ENCODE data around the gene FAM8A1. TPM values are rescaled to one million over a fixed set of nuclear protein-coding genes. Genes with fewer than 3 reads are reported as not detected.

FAM8A1 gene
- total and polyA plus RNA-seq, 4 donors: 12.1 to 38.4 (median 18.0) TPM

DNA sequence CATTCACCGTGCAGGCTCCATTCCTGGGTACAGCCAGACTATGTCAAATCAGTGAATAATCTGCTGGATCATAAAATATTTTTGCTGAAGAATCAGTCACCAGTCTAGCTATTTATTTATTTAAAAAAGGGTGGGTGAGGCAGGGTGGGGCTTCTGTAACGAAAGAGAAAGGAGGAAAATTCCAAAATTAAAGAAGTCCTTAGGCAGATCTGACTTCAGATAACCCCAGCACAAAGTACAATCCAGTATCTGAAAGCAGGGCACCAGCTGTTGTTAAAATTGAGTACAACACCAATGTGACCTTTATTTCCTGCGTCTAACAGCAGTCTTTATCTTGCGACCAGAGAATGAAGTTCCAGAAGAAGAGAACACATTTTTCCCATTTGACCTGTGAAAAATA, 15.7 kb downstream of the FAM8A1 start:
- peaks cover 6 to 16% (median 11%) of the 10 kb centered on the region in 4 donors for H3K36me3 ChIP-seq (ENCODE audit: control insufficient read depth in 4 of 4, insufficient read depth in 4 of 4, low read length in 4 of 4)
- 84 to 86% methylated on average over 4 of the region's 4 CpGs for WGBS, 2 donors
- H3K4me3 ChIP-seq: no peak overlapping the region
- no peak for DNase-seq
- H3K27me3 ChIP-seq (ENCODE audit: control insufficient read depth in 3 of 3, insufficient read depth in 3 of 3, low read length in 2 of 3): no peaks in the 10 kb centered on the region
- H3K9ac ChIP-seq (ENCODE audit: insufficient read depth in 1 of 2, low read length in 2 of 2): no peak overlapping the region
- no peak for TF ChIP-seq CTCF (IDR thresholded peaks at IDR 0.05; ENCODE audit: control extremely low read depth, extremely low read depth)
- H3K9me3 ChIP-seq (ENCODE audit: control insufficient read depth in 4 of 4, insufficient read depth in 3 of 4, low read length in 3 of 4): no peaks in the 10 kb centered on the region
- no peak overlapping the region for H3K27ac ChIP-seq (ENCODE audit: low read depth in 1 of 2, low read length in 1 of 2)
- H3K4me1 ChIP-seq (ENCODE audit: control insufficient read depth in 5 of 5, insufficient read depth in 5 of 5, low read length in 5 of 5): no peaks in the 10 kb centered on the region
- no peak for ATAC-seq (ENCODE audit: insufficient read depth, low FRiP score)

GRCh38 chr6:17621003-17621402, 20.9 kb downstream of the FAM8A1 start:
- H3K27ac ChIP-seq (ENCODE audit: low read depth in 1 of 2, low read length in 1 of 2): no peak overlapping the region
- H3K9me3 ChIP-seq (ENCODE audit: control insufficient read depth in 4 of 4, insufficient read depth in 3 of 4, low read length in 3 of 4): peaks cover 0 to 2% (median 0%) of the 10 kb centered on the region in 4 donors
- DNase-seq: no peak
- H3K4me1 ChIP-seq (ENCODE audit: control insufficient read depth in 5 of 5, insufficient read depth in 5 of 5, low read length in 5 of 5): peaks cover 0 to 2% (median 0%) of the 10 kb centered on the region in 5 donors
- no peak for TF ChIP-seq CTCF (IDR thresholded peaks at IDR 0.05; ENCODE audit: control extremely low read depth, extremely low read depth)
- peaks cover 17 to 23% (median 20%) of the 10 kb centered on the region in 4 donors for H3K36me3 ChIP-seq (ENCODE audit: control insufficient read depth in 4 of 4, insufficient read depth in 4 of 4, low read length in 4 of 4)
- no peaks in the 10 kb centered on the region for H3K27me3 ChIP-seq (ENCODE audit: control insufficient read depth in 3 of 3, insufficient read depth in 3 of 3, low read length in 2 of 3)
- H3K9ac ChIP-seq (ENCODE audit: insufficient read depth in 1 of 2, low read length in 2 of 2): no peak overlapping the region
- H3K4me3 ChIP-seq: no peak overlapping the region
- 58% methylated on average over 2 of the region's 2 CpGs for WGBS, 2 donors
- no peak for ATAC-seq (ENCODE audit: insufficient read depth, low FRiP score)

GRCh38 chr6:17622144-17622543, 22.0 kb downstream of the FAM8A1 start:
- Histone ChIP-seq H3K4me3 (no peak overlapping the region), H3K27ac (ENCODE audit: low read depth in 1 of 2, low read length in 1 of 2) (no peak overlapping the region), H3K9me3 (ENCODE audit: control insufficient read depth in 4 of 4, insufficient read depth in 3 of 4, low read length in 3 of 4) (peaks cover 0 to 2% (median 0%) of the 10 kb centered on the region in 4 donors), H3K9ac (ENCODE audit: insufficient read depth in 1 of 2, low read length in 2 of 2) (no peak overlapping the region), H3K27me3 (ENCODE audit: control insufficient read depth in 3 of 3, insufficient read depth in 3 of 3, low read length in 2 of 3) (no peaks in the 10 kb centered on the region), H3K36me3 (ENCODE audit: control insufficient read depth in 4 of 4, insufficient read depth in 4 of 4, low read length in 4 of 4) (peaks cover 15 to 23% (median 17%) of the 10 kb centered on the region in 4 donors), H3K4me1 (ENCODE audit: control insufficient read depth in 5 of 5, insufficient read depth in 5 of 5, low read length in 5 of 5) (peaks cover 0 to 2% (median 0%) of the 10 kb centered on the region in 5 donors)
- TF ChIP-seq CTCF (IDR thresholded peaks at IDR 0.05; ENCODE audit: control extremely low read depth, extremely low read depth): no peak
- no peak for DNase-seq
- ATAC-seq (ENCODE audit: insufficient read depth, low FRiP score): no peak
- 98% methylated on average over 5 of the region's 5 CpGs for WGBS, 2 donors

DNA sequence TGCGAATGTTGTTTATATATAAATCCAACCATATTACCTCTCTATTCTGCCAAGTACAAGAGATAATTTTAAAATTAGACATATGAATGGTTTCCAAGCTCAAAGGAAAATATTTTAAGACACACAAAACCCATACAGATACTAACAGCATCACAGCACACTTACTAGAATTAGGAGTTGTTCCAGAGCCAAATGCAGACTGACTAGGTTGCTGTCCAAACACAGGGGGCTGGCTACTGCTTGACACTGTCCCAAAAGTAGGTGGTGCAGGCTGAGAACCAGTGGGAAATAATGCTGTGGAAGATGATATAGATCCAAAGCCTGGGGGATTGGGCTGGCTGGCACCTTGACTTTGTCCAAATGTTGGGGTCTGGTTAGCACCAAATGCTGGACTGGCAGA, 24.3 kb downstream of the FAM8A1 start:
- WGBS, 2 donors: 85 to 89% methylated on average over 1 of the region's 1 CpG

More for the DNA sequence above, 24.3 kb downstream of the FAM8A1 start:
- ATAC-seq (ENCODE audit: insufficient read depth, low FRiP score): no peak
- peaks cover 0 to 2% (median 0%) of the 10 kb centered on the region in 4 donors for H3K9me3 ChIP-seq (ENCODE audit: control insufficient read depth in 4 of 4, insufficient read depth in 3 of 4, low read length in 3 of 4)
- H3K27me3 ChIP-seq (ENCODE audit: control insufficient read depth in 3 of 3, insufficient read depth in 3 of 3, low read length in 2 of 3): no peaks in the 10 kb centered on the region
- DNase-seq: no peak
- no peak for TF ChIP-seq CTCF (IDR thresholded peaks at IDR 0.05; ENCODE audit: control extremely low read depth, extremely low read depth)
- H3K27ac ChIP-seq (ENCODE audit: low read depth in 1 of 2, low read length in 1 of 2): no peak overlapping the region
- H3K36me3 ChIP-seq (ENCODE audit: control insufficient read depth in 4 of 4, insufficient read depth in 4 of 4, low read length in 4 of 4): peaks cover 17 to 30% (median 21%) of the 10 kb centered on the region in 4 donors
- H3K4me1 ChIP-seq (ENCODE audit: control insufficient read depth in 5 of 5, insufficient read depth in 5 of 5, low read length in 5 of 5): peaks cover 0 to 2% (median 0%) of the 10 kb centered on the region in 5 donors
- no peak overlapping the region for H3K9ac ChIP-seq (ENCODE audit: insufficient read depth in 1 of 2, low read length in 2 of 2)
- no peak overlapping the region for H3K4me3 ChIP-seq
